OCI-LY1 (cell line): ENCODE results near the gene KRTAP9-4.

Experiments
- H2AFZ ChIP-seq: fragments of 200-600 bp; sonication (generic), shearing (Covaris generic); 2 replicates; pipeline ENCODE4 v1.6.0; 2014; ENCODE audit warnings: antibody characterized with exemption, mild to moderate bottlenecking, low read length
- H3F3A ChIP-seq: fragments of 200-600 bp; sonication (generic), shearing (Covaris generic); 2 replicates; pipeline ENCODE4 v1.6.0; 2014; ENCODE audit warnings: mild to moderate bottlenecking, antibody characterized with exemption, low read length, moderate library complexity; ENCODE audit not compliant: insufficient read depth
- H3K27ac ChIP-seq: fragments of 200-600 bp; sonication (generic); 2 replicates; pipeline ENCODE4 v1.5.1; 2014; ENCODE audit warnings: low read length, mixed run types, mild to moderate bottlenecking, low read depth; ENCODE audit not compliant: poor library complexity, severe bottlenecking
- H3K27me3 ChIP-seq: fragments of 200-600 bp; sonication (generic); 2 replicates; pipeline ENCODE4 v1.6.0; 2014; ENCODE audit warnings: antibody characterized with exemption, mild to moderate bottlenecking, low read length, moderate library complexity; ENCODE audit not compliant: insufficient read depth
- H3K36me3 ChIP-seq: fragments of 200-600 bp; sonication (generic); 2 replicates; pipeline ENCODE4 v1.6.1; 2014; ENCODE audit warnings: mild to moderate bottlenecking, antibody characterized with exemption, low read length, moderate library complexity, mixed read lengths; ENCODE audit not compliant: insufficient read depth
- H3K4me1 ChIP-seq: fragments of 200-600 bp; sonication (generic); 2 replicates; pipeline ENCODE4 v1.5.1; 2014; ENCODE audit warnings: mild to moderate bottlenecking, low read length, moderate library complexity; ENCODE audit not compliant: insufficient read depth, severe bottlenecking
- H3K4me2 ChIP-seq: fragments of 200-600 bp; sonication (generic), shearing (Covaris generic); 2 replicates; pipeline ENCODE4 v1.6.1; 2014; ENCODE audit warnings: low read length
- H3K4me3 ChIP-seq: fragments of 200-600 bp; sonication (generic); 2 replicates; pipeline ENCODE4 v1.5.1; 2014; ENCODE audit warnings: low read length, low read depth, mild to moderate bottlenecking, mixed read lengths; ENCODE audit not compliant: poor library complexity, severe bottlenecking
- H3K79me2 ChIP-seq: fragments of 200-600 bp; shearing (Covaris generic); 2 replicates; pipeline ENCODE4 v1.6.1; 2016; ENCODE audit warnings: mixed run types, low read length, mixed read lengths; ENCODE audit not compliant: insufficient read depth
- H3K9ac ChIP-seq: fragments of 200-600 bp; sonication (generic), shearing (Covaris generic); 2 replicates; pipeline ENCODE4 v1.6.1; 2014; ENCODE audit warnings: mild to moderate bottlenecking, low read length, mixed read lengths
- H3K9me2 ChIP-seq: fragments of 200-600 bp; sonication (generic), shearing (Covaris generic); 2 replicates; pipeline ENCODE4 v1.6.1; 2014; ENCODE audit warnings: low read depth, mild to moderate bottlenecking, low read length, mixed read lengths
- H3K9me3 ChIP-seq: fragments of 200-600 bp; shearing (Covaris generic); 2 replicates; pipeline ENCODE4 v1.6.1; 2014; ENCODE audit warnings: low read length, mixed read lengths
- H4K20me1 ChIP-seq: fragments of 200-600 bp; sonication (generic), shearing (Covaris generic); 2 replicates; pipeline ENCODE4 v1.6.0; 2016; ENCODE audit warnings: mild to moderate bottlenecking, low read length; ENCODE audit not compliant: insufficient read depth
- EZH2 ChIP-seq: fragments of 200-600 bp; sonication (generic), shearing (Covaris generic); IDR thresholded peaks from 2 replicates; pipeline ENCODE4 v1.8.0; 2017; ENCODE audit warnings: borderline replicate concordance, mixed run types, mild to moderate bottlenecking, antibody characterized with exemption, low read length, moderate library complexity, mixed read lengths
- TF ChIP-seq, protein P1 (sequence below): fragments of 200-600 bp; sonication (generic), shearing (Covaris generic); IDR thresholded peaks from 2 replicates; pipeline ENCODE4 v1.5.1; 2017; ENCODE audit warnings: mild to moderate bottlenecking, antibody characterized with exemption, low read length, moderate library complexity, mixed read lengths

The KRTAP9-4 gene

DNA sequence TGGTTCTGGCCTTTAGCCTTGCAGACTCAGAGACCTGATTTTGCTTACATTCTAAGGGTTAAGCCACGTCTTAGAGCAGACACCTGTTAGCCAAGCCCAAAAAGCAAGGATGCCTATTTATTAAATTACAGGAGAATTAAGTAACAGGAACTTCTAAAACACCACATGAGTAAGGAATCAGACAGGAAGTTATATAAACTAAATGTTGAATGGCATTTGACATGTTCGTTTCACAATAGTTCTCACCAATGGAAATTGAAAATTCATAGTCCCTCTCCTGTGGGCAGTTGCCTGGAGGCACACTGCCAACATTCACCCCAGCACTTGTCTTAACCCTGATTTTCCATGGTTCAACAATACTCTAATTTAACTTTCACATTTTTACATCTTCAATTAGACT, 35.1 kb downstream of the KRTAP9-4 start:
- no peaks in the 10 kb centered on the region for H3K4me1 ChIP-seq
- H3F3A ChIP-seq, result no peaks in the 10 kb centered on the region
- no peaks in the 10 kb centered on the region for H3K9me3 ChIP-seq
- TF ChIP-seq EZH2, result no peak
- TF ChIP-seq, protein P1, sequence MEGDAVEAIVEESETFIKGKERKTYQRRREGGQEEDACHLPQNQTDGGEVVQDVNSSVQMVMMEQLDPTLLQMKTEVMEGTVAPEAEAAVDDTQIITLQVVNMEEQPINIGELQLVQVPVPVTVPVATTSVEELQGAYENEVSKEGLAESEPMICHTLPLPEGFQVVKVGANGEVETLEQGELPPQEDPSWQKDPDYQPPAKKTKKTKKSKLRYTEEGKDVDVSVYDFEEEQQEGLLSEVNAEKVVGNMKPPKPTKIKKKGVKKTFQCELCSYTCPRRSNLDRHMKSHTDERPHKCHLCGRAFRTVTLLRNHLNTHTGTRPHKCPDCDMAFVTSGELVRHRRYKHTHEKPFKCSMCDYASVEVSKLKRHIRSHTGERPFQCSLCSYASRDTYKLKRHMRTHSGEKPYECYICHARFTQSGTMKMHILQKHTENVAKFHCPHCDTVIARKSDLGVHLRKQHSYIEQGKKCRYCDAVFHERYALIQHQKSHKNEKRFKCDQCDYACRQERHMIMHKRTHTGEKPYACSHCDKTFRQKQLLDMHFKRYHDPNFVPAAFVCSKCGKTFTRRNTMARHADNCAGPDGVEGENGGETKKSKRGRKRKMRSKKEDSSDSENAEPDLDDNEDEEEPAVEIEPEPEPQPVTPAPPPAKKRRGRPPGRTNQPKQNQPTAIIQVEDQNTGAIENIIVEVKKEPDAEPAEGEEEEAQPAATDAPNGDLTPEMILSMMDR, result no peak
- no peak overlapping the region for H3K4me2 ChIP-seq
- H4K20me1 ChIP-seq, result no peaks in the 10 kb centered on the region
- H3K27ac ChIP-seq, result no peak overlapping the region
- H3K4me3 ChIP-seq, result no peak overlapping the region
- no peaks in the 10 kb centered on the region for H3K27me3 ChIP-seq
- no peaks in the 10 kb centered on the region for H3K9me2 ChIP-seq
- H3K9ac ChIP-seq, result no peak overlapping the region
- no peaks in the 10 kb centered on the region for H3K79me2 ChIP-seq
- H3K36me3 ChIP-seq, result no peaks in the 10 kb centered on the region
- no peak overlapping the region for H2AFZ ChIP-seq

DNA sequence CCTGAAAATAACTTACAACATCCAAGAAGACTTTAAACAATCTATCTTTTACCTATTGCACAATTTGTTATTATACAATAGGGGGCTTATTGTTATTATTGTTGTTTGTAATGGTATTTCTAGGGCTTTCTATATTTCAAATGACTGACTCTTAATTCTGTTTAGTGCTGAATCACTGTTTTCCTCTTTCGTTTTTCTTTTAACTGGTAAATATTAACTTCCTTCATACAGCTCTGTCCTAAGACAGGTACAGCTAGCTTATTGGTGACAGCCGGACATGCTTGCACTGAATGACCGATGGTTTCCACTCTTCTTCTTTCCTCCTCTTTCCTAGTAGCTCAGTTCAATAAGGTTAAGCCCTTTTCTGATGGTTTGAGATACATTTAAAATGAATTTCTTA, 37.6 kb downstream of the KRTAP9-4 start:
- Histone ChIP-seq H3K9ac (no peak overlapping the region), H3K9me3 (no peaks in the 10 kb centered on the region), H3K79me2 (no peaks in the 10 kb centered on the region), H3K4me3 (no peak overlapping the region), H3K27me3 (no peaks in the 10 kb centered on the region), H4K20me1 (no peaks in the 10 kb centered on the region), H3K9me2 (no peaks in the 10 kb centered on the region), H3F3A (no peaks in the 10 kb centered on the region), H3K4me1 (no peaks in the 10 kb centered on the region), H3K27ac (no peak overlapping the region), H2AFZ (no peak overlapping the region), H3K4me2 (no peak overlapping the region), H3K36me3 (no peaks in the 10 kb centered on the region)
- TF ChIP-seq, protein P1, result no peak
- no peak for TF ChIP-seq EZH2

DNA sequence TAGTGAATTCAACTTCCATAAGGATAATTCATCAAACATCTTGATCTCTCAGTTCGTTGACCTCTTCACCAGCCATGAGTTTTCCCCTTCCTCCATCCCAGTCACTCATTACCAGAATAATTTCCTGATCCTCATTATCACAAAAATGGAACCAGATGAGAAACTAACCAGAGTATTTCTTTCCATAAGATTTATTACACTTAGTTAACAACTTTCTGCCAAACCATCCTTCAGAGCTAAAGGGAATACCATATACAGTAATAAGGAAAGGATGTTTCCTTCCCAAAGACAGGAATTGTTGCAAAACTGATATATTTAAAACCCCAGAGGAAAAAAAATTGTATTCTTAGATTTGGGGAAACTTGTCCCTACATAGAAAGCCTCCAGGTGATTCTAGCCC, 44.5 kb downstream of the KRTAP9-4 start:
- Histone ChIP-seq H2AFZ (no peak overlapping the region), H3K27me3 (no peaks in the 10 kb centered on the region), H3K79me2 (no peaks in the 10 kb centered on the region), H3K9me2 (no peaks in the 10 kb centered on the region), H3K4me3 (no peak overlapping the region), H3K4me2 (no peak overlapping the region), H3K4me1 (no peaks in the 10 kb centered on the region), H3K9ac (no peak overlapping the region), H4K20me1 (no peaks in the 10 kb centered on the region), H3K27ac (no peak overlapping the region), H3F3A (no peaks in the 10 kb centered on the region), H3K9me3 (no peaks in the 10 kb centered on the region), H3K36me3 (no peaks in the 10 kb centered on the region)
- no peak for TF ChIP-seq EZH2
- TF ChIP-seq, protein P1, result no peak
